ENCODE results near the gene DOCK10. TPM values are rescaled to one million over a fixed set of nuclear protein-coding genes. Genes with fewer than 3 reads are reported as not detected.
A peak's percentile ranks its signal among the peaks of the same experiment; 100 is the strongest.

DOCK10 gene
- total RNA-seq, 2 experiments from 2014 or later, result 40.8 to 68.2 TPM

DNA sequence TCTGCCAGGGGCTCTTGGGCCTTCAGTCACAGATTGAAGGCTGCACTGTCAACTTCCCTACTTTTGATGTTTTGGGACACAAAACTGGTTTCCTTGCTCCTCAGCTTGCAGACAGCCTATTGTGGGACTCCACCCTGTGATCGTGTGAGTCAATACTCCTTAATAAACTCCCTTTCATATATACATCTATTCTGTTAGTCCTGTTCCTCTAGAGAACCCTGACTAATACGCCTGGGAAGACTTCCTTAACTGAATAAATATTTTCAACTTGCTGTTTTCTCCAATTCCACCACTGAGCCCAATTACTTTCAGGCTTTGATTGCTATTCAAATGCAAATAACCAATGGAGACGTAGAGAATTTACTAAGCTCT is 264.7 kb downstream of the DOCK10 start:
- intact Hi-C loops (cut with micrococcal nuclease; ENCODE audit: unreplicated experiment), result loop anchor here (5.0 kb wide), 1 partner anchor 110 kb away; no protein-coding TSS in a partner anchor
- Histone ChIP-seq H3K27ac (ENCODE audit: low read depth, low read length, poor library complexity, severe bottlenecking) (peak overlapping the region; percentile 0), H3K9me3 (ENCODE audit: low read length) (no peaks in the 10 kb centered on the region), H3K9me2 (ENCODE audit: insufficient read depth, low read length) (no peaks in the 10 kb centered on the region), H4K20me1 (ENCODE audit: insufficient read depth, low read length) (no peaks in the 10 kb centered on the region), H3K4me3 (ENCODE audit: low read depth, low read length, poor library complexity, severe bottlenecking) (no peak overlapping the region), H3K79me2 (ENCODE audit: insufficient read depth, low read depth, low read length) (no peaks in the 10 kb centered on the region), H2AFZ (ENCODE audit: low read length) (peak overlapping the region; percentile 6; the same call in 1 of the 2 replicates), H3K4me2 (ENCODE audit: low read length) (no peak overlapping the region; the same call in 1 of the 2 replicates), H3K4me1 (ENCODE audit: insufficient read depth, low read length, poor library complexity, severe bottlenecking) (peaks cover 31% of the 10 kb centered on the region), H3K36me3 (ENCODE audit: insufficient read depth, low read length) (peaks cover 51% of the 10 kb centered on the region)
- no TSS peak for BruUV-seq (replicated peaks)
- ChIA-PET POLR2A (interaction anchor here (1.0 to 3.0 kb wide), 9 partner anchors 10 to 324 kb away, joined by 3 to 19 read pairs (median 5); no protein-coding TSS in a partner anchor), CTCF (ENCODE audit: unreplicated experiment) (interaction anchor here (0.9 to 1.6 kb wide), 3 partner anchors 33 to 133 kb away, joined by 3 to 6 read pairs (median 3); no protein-coding TSS in a partner anchor)
- DNase-seq (ENCODE audit: low spot score), result no peak
- TF ChIP-seq EZH2phosphoT487 (IDR thresholded peaks at IDR 0.05; ENCODE audit: borderline replicate concordance, low read depth, low read length), result no peak
- TF ChIP-seq, protein P1, sequence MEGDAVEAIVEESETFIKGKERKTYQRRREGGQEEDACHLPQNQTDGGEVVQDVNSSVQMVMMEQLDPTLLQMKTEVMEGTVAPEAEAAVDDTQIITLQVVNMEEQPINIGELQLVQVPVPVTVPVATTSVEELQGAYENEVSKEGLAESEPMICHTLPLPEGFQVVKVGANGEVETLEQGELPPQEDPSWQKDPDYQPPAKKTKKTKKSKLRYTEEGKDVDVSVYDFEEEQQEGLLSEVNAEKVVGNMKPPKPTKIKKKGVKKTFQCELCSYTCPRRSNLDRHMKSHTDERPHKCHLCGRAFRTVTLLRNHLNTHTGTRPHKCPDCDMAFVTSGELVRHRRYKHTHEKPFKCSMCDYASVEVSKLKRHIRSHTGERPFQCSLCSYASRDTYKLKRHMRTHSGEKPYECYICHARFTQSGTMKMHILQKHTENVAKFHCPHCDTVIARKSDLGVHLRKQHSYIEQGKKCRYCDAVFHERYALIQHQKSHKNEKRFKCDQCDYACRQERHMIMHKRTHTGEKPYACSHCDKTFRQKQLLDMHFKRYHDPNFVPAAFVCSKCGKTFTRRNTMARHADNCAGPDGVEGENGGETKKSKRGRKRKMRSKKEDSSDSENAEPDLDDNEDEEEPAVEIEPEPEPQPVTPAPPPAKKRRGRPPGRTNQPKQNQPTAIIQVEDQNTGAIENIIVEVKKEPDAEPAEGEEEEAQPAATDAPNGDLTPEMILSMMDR (conservative IDR thresholded peaks at IDR 0.05; ENCODE audit: low read length), result no peak

DNA sequence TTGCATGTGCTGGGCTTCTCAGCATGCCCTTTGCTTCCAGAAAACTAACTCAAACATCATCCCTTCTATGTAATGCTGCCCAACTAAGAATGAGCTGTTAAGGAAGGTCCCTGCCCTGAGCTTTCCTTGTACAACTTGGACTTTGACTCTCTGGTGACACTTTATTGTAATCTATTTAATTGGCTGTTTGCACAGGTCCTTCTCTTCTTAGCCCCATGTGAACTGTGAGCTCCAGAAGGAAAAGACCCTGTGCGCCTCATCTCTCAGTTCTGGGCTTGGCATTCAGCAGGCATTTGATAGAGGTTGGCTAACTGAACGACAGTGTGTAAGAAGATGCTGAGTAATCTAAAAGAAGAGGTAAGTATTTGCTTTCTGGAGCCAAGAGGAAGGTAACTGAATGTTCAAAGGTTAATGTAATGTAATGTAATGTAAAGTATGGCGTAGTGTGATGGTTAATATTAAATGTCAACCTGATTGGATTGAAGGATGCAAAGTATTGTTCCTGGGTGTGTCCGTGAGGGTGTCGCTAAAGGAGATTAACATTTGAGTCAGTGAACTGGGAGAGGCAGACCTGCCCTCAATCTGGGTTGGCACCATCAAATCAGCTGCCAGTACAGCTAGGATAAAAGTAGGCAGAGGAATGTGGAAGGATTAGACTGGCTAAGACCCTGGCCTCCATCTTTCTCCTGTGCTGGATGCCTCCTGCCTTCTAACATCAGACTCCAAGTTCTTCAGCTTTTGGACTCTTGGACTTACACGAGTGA is 265.3 kb downstream of the DOCK10 start:
- H3K36me3 ChIP-seq (ENCODE audit: insufficient read depth, low read length), result peaks cover 52% of the 10 kb centered on the region
- H3K4me2 ChIP-seq (ENCODE audit: low read length), result no peak overlapping the region
- no peak for DNase-seq (ENCODE audit: low spot score)
- H2AFZ ChIP-seq (ENCODE audit: low read length), result no peak overlapping the region
- intact Hi-C loops (cut with micrococcal nuclease; ENCODE audit: unreplicated experiment), result loop anchor here (5.0 kb wide), 1 partner anchor 110 kb away; no protein-coding TSS in a partner anchor
- H3K9me3 ChIP-seq (ENCODE audit: low read length), result no peaks in the 10 kb centered on the region
- no peak overlapping the region for H3K27ac ChIP-seq (ENCODE audit: low read depth, low read length, poor library complexity, severe bottlenecking)
- TF ChIP-seq, protein P1 (conservative IDR thresholded peaks at IDR 0.05; ENCODE audit: low read length), result no peak
- no peak for TF ChIP-seq EZH2phosphoT487 (IDR thresholded peaks at IDR 0.05; ENCODE audit: borderline replicate concordance, low read depth, low read length)
- ChIA-PET POLR2A (interaction anchor here (0.6 to 3.0 kb wide), 15 partner anchors 10 to 307 kb away, joined by 3 to 19 read pairs (median 4); no protein-coding TSS in a partner anchor), CTCF (ENCODE audit: unreplicated experiment) (interaction anchor here (0.9 to 1.6 kb wide), 3 partner anchors 33 to 130 kb away, joined by 3 to 7 read pairs (median 6); no protein-coding TSS in a partner anchor)
- peaks cover 31% of the 10 kb centered on the region for H3K4me1 ChIP-seq (ENCODE audit: insufficient read depth, low read length, poor library complexity, severe bottlenecking)
- no peaks in the 10 kb centered on the region for H4K20me1 ChIP-seq (ENCODE audit: insufficient read depth, low read length)
- no peaks in the 10 kb centered on the region for H3K9me2 ChIP-seq (ENCODE audit: insufficient read depth, low read length)
- H3K79me2 ChIP-seq (ENCODE audit: insufficient read depth, low read depth, low read length), result no peaks in the 10 kb centered on the region
- no TSS peak for BruUV-seq (replicated peaks)
- H3K4me3 ChIP-seq (ENCODE audit: low read depth, low read length, poor library complexity, severe bottlenecking), result no peak overlapping the region
